Activated CD4-positive, CD25-positive, alpha-beta regulatory T cell treated with anti-CD3 and anti-CD28 coated beads, Interleukin-2, amount 50 U/mL, for 72 hours (primary cell): Measurements from ENCODE around the gene FOXC1.

ENCODE experiments used
- DNase-seq: peaks from one replicate; pipeline ENCODE4 v3.0.0; 2021

FOXC1 gene

GRCh38 chr6:1624851-1625781 is 15.4 kb downstream of the FOXC1 start:
- no peak for DNase-seq

GRCh38 chr6:1625794-1626435 is 16.2 kb downstream of the FOXC1 start:
- no peak for DNase-seq

GRCh38 chr6:1626481-1626880 is 16.8 kb downstream of the FOXC1 start:
- DNase-seq, result no peak

- DNase-seq, result no peak
These were observed 18.3 kb downstream of the FOXC1 start for GRCh38 chr6:1627827-1628560.

GRCh38 chr6:1629316-1629715 is 19.6 kb downstream of the FOXC1 start:
- DNase-seq, result no peak

- no peak for DNase-seq
These were observed 20.6 kb downstream of the FOXC1 start for GRCh38 chr6:1630212-1630770.

- no peak for DNase-seq
These were observed 21.1 kb downstream of the FOXC1 start for GRCh38 chr6:1630771-1631217.

- DNase-seq, result no peak
These were observed 21.5 kb downstream of the FOXC1 start for GRCh38 chr6:1631251-1631650.

GRCh38 chr6:1633366-1634021 is 23.8 kb downstream of the FOXC1 start:
- no peak for DNase-seq

GRCh38 chr6:1634081-1634480 is 24.4 kb downstream of the FOXC1 start:
- DNase-seq, result no peak

GRCh38 chr6:1635305-1636010 is 25.7 kb downstream of the FOXC1 start:
- DNase-seq, result no peak

GRCh38 chr6:1636272-1636825 is 26.6 kb downstream of the FOXC1 start:
- no peak for DNase-seq

GRCh38 chr6:1636971-1637871 is 27.5 kb downstream of the FOXC1 start:
- DNase-seq, result no peak

- no peak for DNase-seq
These were observed 29.7 kb downstream of the FOXC1 start for GRCh38 chr6:1639430-1639829.

GRCh38 chr6:1640476-1640875 is 30.8 kb downstream of the FOXC1 start:
- no peak for DNase-seq

- DNase-seq, result no peak
These were observed 31.7 kb downstream of the FOXC1 start for GRCh38 chr6:1641343-1641885.

GRCh38 chr6:1643111-1643510 is 33.4 kb downstream of the FOXC1 start:
- DNase-seq, result no peak

GRCh38 chr6:1643830-1644445 is 34.2 kb downstream of the FOXC1 start:
- no peak for DNase-seq

- no peak for DNase-seq
These were observed 34.9 kb downstream of the FOXC1 start for GRCh38 chr6:1644516-1645060.
